ENCODE results near the gene VTI1A.

- no peak for TF ChIP-seq CTCF (IDR thresholded peaks at IDR 0.05)
- no peak for TF ChIP-seq POLR2A (IDR thresholded peaks at IDR 0.05)
Measured at GRCh38 chr10:112539340-112539739, 92.3 kb downstream of the VTI1A start.

Data from adrenal gland (tissue), 5 donors.